Stimulated activated CD4-positive, alpha-beta T cell treated with anti-CD3 and anti-CD28 coated beads, TNF-alpha, amount 100 ng/mL, for 4 hours (primary cell): ENCODE measurements around the gene CD300LD.
"Not testable (repeated sequence)": the region's sequence is repeated elsewhere in the genome, so short reads cannot be mapped to it uniquely, and the experiment has no call there.

Experiments used
- DNase-seq, 3 experiments: peaks; one replicate each; pipeline ENCODE4 v3.0.0-alpha.2; 2020; ENCODE audit warnings: low read depth in 3 of 3

CD300LD gene

GRCh38 chr17:74592087-74592990 is at the start of gene CD300LD:
CD300LD (minus strand) TSS chr17:74592283; CDS start chr17:74592202, 81 bp downstream.
- DNase-seq: no peak

- DNase-seq: no peak
These were observed 49.3 kb upstream of the CD300LD start for GRCh38 chr17:74641224-74641957.

- no peak for DNase-seq
These were observed 47.6 kb upstream of the CD300LD start for GRCh38 chr17:74639704-74640151.

GRCh38 chr17:74637926-74638325 is 45.8 kb upstream of the CD300LD start:
- no peak for DNase-seq

- no peak for DNase-seq
These were observed 45.2 kb upstream of the CD300LD start for GRCh38 chr17:74637265-74637664.

- DNase-seq: not testable (repeated sequence)
These were observed 44.5 kb upstream of the CD300LD start for GRCh38 chr17:74636541-74637085.

- DNase-seq: no peak
These were observed 43.3 kb upstream of the CD300LD start for GRCh38 chr17:74635418-74635817.

GRCh38 chr17:74633326-74633725 is 41.2 kb upstream of the CD300LD start:
- DNase-seq: no peak

GRCh38 chr17:74632617-74633016 is 40.5 kb upstream of the CD300LD start:
- DNase-seq: no peak

- no peak for DNase-seq
These were observed 39.7 kb upstream of the CD300LD start for GRCh38 chr17:74631468-74632450.

- DNase-seq: not testable (repeated sequence)
These were observed 38.2 kb upstream of the CD300LD start for GRCh38 chr17:74630251-74630650.

- DNase-seq: no peak
These were observed 33.6 kb upstream of the CD300LD start for GRCh38 chr17:74625661-74626060.

GRCh38 chr17:74624131-74624530 is 32.0 kb upstream of the CD300LD start:
- DNase-seq: no peak

- DNase-seq: no peak
These were observed 31.6 kb upstream of the CD300LD start, which contains the start of gene CD300E for GRCh38 chr17:74623693-74624093. CD300E (minus strand) TSS chr17:74623738; CDS start chr17:74623621, 117 bp downstream.

- no peak for DNase-seq
These were observed 27.1 kb upstream of the CD300LD start for GRCh38 chr17:74619077-74619673.

- DNase-seq: no peak
These were observed 26.4 kb upstream of the CD300LD start for GRCh38 chr17:74618451-74618850.

- DNase-seq: no peak
These were observed 24.6 kb upstream of the CD300LD start for GRCh38 chr17:74616696-74617095.

GRCh38 chr17:74612046-74612445 is 20.0 kb upstream of the CD300LD start:
- DNase-seq: no peak

- DNase-seq: no peak
These were observed 18.0 kb upstream of the CD300LD start for GRCh38 chr17:74610108-74610507.

GRCh38 chr17:74608511-74608910 is 16.4 kb upstream of the CD300LD start:
- DNase-seq: no peak

GRCh38 chr17:74607221-74607620 is 15.1 kb upstream of the CD300LD start:
- DNase-seq: no peak
